K562 (cell line): ENCODE data around the gene ZNHIT1. TPM values are rescaled to one million over a fixed set of nuclear protein-coding genes. Genes with fewer than 3 reads are reported as not detected.

Experiments
- ATAC-seq: fragments of 200-7000 bp; cut with Tn5 transposase; 3 replicates; pipeline ENCODE4 v1.9.1; 2020; ENCODE audit warnings: moderate library complexity
- BruUV-seq: library from RNA; stranded (reverse); fragments of 400-500 nt; replicated peaks from 2 replicates; lab custom pipeline; 2021; lab: Mats Ljungman, UMichigan
- CTCF ChIA-PET: fragments of 300-600 bp; formaldehyde crosslinking; extraction: SDS; loops from one replicate; lab custom pipeline; 2021; ENCODE audit warnings: low intra/inter-chr PET ratio; lab: Yijun Ruan, JAX
- POLR2A ChIA-PET: fragments of 300-600, 350-650 bp; sonication (Branson Sonifier 250); formaldehyde crosslinking; extraction: SDS; loops from one replicate; lab custom pipeline; 2021; ENCODE audit warnings: antibody characterized with exemption, inconsistent platforms; lab: Yijun Ruan, JAX
- DNase-seq, 4 experiments: peaks; one replicate each; pipeline versions ENCODE4 v3.0.0 to v3.0.0-alpha.2; 2011 to 2018; ENCODE audit warnings: low spot score in 3 of 4, mixed read lengths in 3 of 4; ENCODE audit errors: extremely low read depth in 1 of 4
- FAIRE-seq: peaks from 2 replicates; lab custom pipeline; 2011; peaks lifted over from hg19 to GRCh38; lab: Jason Lieb, UNC
- H2AFZ ChIP-seq: 2 replicates; pipeline ENCODE4 v1.6.0; 2011; ENCODE audit warnings: low read depth, low read length, control low read depth, inconsistent platforms
- H3K27ac ChIP-seq: fragments of 200-600 bp; 3 replicates; pipeline ENCODE4 v1.8.0; 2011; ENCODE audit warnings: low read depth, mild to moderate bottlenecking, control low read depth, inconsistent platforms, low read length, moderate library complexity, mixed read lengths; ENCODE audit errors: extremely low read depth
- H3K27me3 ChIP-seq, 2 experiments: fragments of 300-600 bp in 1 of 2; 2 replicates in 1 of 2; 3 replicates in 1 of 2; pipeline versions ENCODE4 v1.6.0 to v1.8.0; 2011; ENCODE audit warnings: inconsistent platforms in 2 of 2, low read length in 2 of 2, mild to moderate bottlenecking in 1 of 2, mixed read lengths in 1 of 2, moderate library complexity in 1 of 2; ENCODE audit not compliant: control insufficient read depth in 2 of 2, insufficient read depth in 2 of 2
- H3K36me3 ChIP-seq: fragments of 300-600 bp; 3 replicates; pipeline ENCODE4 v1.8.0; 2011; ENCODE audit warnings: mild to moderate bottlenecking, low read length, inconsistent platforms; ENCODE audit not compliant: control insufficient read depth, insufficient read depth
- H3K4me1 ChIP-seq, 2 experiments: fragments of 200-600 bp in 1 of 2; replicated peaks in 1 of 2; 2 replicates in 1 of 2; 3 replicates in 1 of 2; pipeline versions ENCODE4 v1.5.1 to v1.8.0; 2011; ENCODE audit warnings: inconsistent platforms in 2 of 2, low read length in 2 of 2, mild to moderate bottlenecking in 1 of 2, mixed read lengths in 1 of 2, moderate library complexity in 1 of 2; ENCODE audit not compliant: control insufficient read depth in 2 of 2, insufficient read depth in 2 of 2
- H3K4me2 ChIP-seq: 2 replicates; pipeline ENCODE4 v1.6.1; 2011; ENCODE audit warnings: low read length, control low read depth, inconsistent platforms, mixed read lengths; ENCODE audit not compliant: insufficient read depth
- H3K4me3 ChIP-seq: fragments of 200-600 bp; sonication (generic), shearing (Covaris generic); 2 replicates; pipeline ENCODE4 v1.5.1; 2016; ENCODE audit warnings: control low read depth, inconsistent platforms
- H3K79me2 ChIP-seq: fragments of 200-600 bp; 3 replicates; pipeline ENCODE4 v1.8.0; 2011; ENCODE audit warnings: low read length, inconsistent platforms; ENCODE audit not compliant: control insufficient read depth, insufficient read depth
- H3K9ac ChIP-seq, 2 experiments: 2 replicates each; pipeline versions ENCODE4 v1.6.0 to v1.6.1; 2011; ENCODE audit warnings: low read depth in 2 of 2, low read length in 2 of 2, control low read depth in 1 of 2, inconsistent platforms in 1 of 2, mild to moderate bottlenecking in 1 of 2, mixed read lengths in 1 of 2; ENCODE audit not compliant: insufficient read depth in 1 of 2
- H3K9me1 ChIP-seq: one replicate; pipeline ENCODE4 v1.6.0; 2011; ENCODE audit warnings: inconsistent platforms, mild to moderate bottlenecking, low read length, moderate library complexity; ENCODE audit not compliant: control insufficient read depth, insufficient read depth
- H3K9me3 ChIP-seq: replicated peaks from 2 replicates; pipeline ENCODE4 v1.5.1; 2011; ENCODE audit warnings: low read depth, low read length, inconsistent platforms; ENCODE audit not compliant: control insufficient read depth, insufficient read depth
- H4K20me1 ChIP-seq: replicated peaks from 2 replicates; pipeline ENCODE4 v1.6.1; 2011; ENCODE audit warnings: low read length, inconsistent platforms, mixed read lengths; ENCODE audit not compliant: control insufficient read depth, insufficient read depth
- DEAF1 ChIP-seq: fragments of 450-650 bp; formaldehyde crosslinking; IDR thresholded peaks from 2 replicates; pipeline ENCODE4 v1.4.0; 2020; ENCODE audit warnings: mild to moderate bottlenecking, moderate library complexity
- ILF3 ChIP-seq: fragments of 450-650 bp; IDR thresholded peaks from 2 replicates; pipeline ENCODE4 v1.6.1; 2018; ENCODE audit warnings: antibody characterized with exemption, mild to moderate bottlenecking, moderate library complexity, borderline replicate concordance
- RBFOX2 ChIP-seq: fragments of 200-400 bp; formaldehyde crosslinking; IDR thresholded peaks from 2 replicates; pipeline ENCODE4 v1.6.1; 2017; ENCODE audit warnings: low read depth, mild to moderate bottlenecking, low read length, moderate library complexity
- SFPQ ChIP-seq: fragments of 200-400 bp; formaldehyde crosslinking; IDR thresholded peaks from 2 replicates; pipeline ENCODE4 v1.6.1; 2017; ENCODE audit warnings: mild to moderate bottlenecking, low read depth, low read length, moderate library complexity
- WGBS: fragments of 100-300 bp; shearing (Covaris generic); methylation state at CpG from one replicate; pipeline ENCODE4 v1.1.6; 2016; ENCODE audit warnings: low coverage, mixed read lengths; ENCODE audit not compliant: insufficient coverage; ENCODE audit errors: missing lambda C conversion rate; 5-methylcytosine and 5-hydroxymethylcytosine counted together
- in situ Hi-C: fragments of 300-500 bp; cut with MboI; formaldehyde crosslinking; loops from 4 replicates; pipeline ENCODE4 v1.15.0; 2018; ENCODE audit warnings: inconsistent platforms, mixed read lengths
- intact Hi-C: fragments of 100-400 bp; cut with micrococcal nuclease; formaldehyde crosslinking; loops from 2 replicates; pipeline ENCODE4 v1.14.2; 2022
- polyA plus RNA-seq, 8 experiments: library from polyadenylated mRNA; depleted of rRNA in 4 of 8; stranded (reverse) in 5 of 8; unstranded in 3 of 8; fragments of >200 nt; fragmentation: Nextera tagmentation in 2 of 8; fragmentation: Illumina TruSeq in 1 of 8; extraction: Ambion mirVana in 2 of 8; extraction: Trizol in 1 of 8; gene quantifications; 2 replicates each; pipeline versions ENCODE4 v1.2.1 to v1.2.3, GENCODE V29; 2011 to 2014; ENCODE audit warnings: inconsistent platforms in 1 of 8, missing spikeins in 1 of 8
- total RNA-seq, 7 experiments: library from RNA; depleted of rRNA in 6 of 7; stranded (reverse); fragments of >200 nt in 6 of 7; fragmentation: Illumina TruSeq in 2 of 7; extraction: Trizol in 2 of 7; gene quantifications; 2 replicates each; pipeline versions ENCODE4 v1.2.1 to v1.2.3, GENCODE V29; 2011 to 2021; ENCODE audit warnings: low replicate concordance in 1 of 7

Gene ZNHIT1
- total and polyA plus RNA-seq, 9 of the 15 experiments (the other 6 are each of a cell fraction or from before 2014, with no cell fraction given) = 6.4 to 162 (median 70.1) TPM

GRCh38 chr7:101210143-101210542 lies 7.8 kb upstream of the ZNHIT1 start (continued):
- no peak for TF ChIP-seq SFPQ
- no peak for TF ChIP-seq DEAF1

- CTCF ChIA-PET = no interaction called here
- WGBS = 96% methylated on average over 20 of the region's 24 CpGs
Observed at GRCh38 chr7:101211501-101211900, 6.5 kb upstream of the ZNHIT1 start.

More at GRCh38 chr7:101211501-101211900, 6.5 kb upstream of the ZNHIT1 start:
- Histone ChIP-seq H3K27me3 (no peaks in the 10 kb centered on the region), H3K4me2 (no peak overlapping the region), H3K4me1 (peaks cover 6 to 35% of the 10 kb centered on the region in 2 experiments), H3K9me3 (no peaks in the 10 kb centered on the region), H3K9ac (peak overlapping the region in 1 of 2 experiments; percentile 9; a peak in 2 of 4 replicates), H3K4me3 (no peak overlapping the region), H3K79me2 (peaks cover 8% of the 10 kb centered on the region), H2AFZ (no peak overlapping the region), H3K27ac (no peak overlapping the region), H3K36me3 (peaks cover 75% of the 10 kb centered on the region; the same call in 2 of the 3 replicates), H4K20me1 (no peaks in the 10 kb centered on the region), H3K9me1 (no peaks in the 10 kb centered on the region)
- POLR2A ChIA-PET = interaction anchor here (0.7 kb wide), 1 partner anchor 19 kb away, joined by 5 read pairs; no protein-coding TSS in a partner anchor
- peak; percentile 34; the same call in 1 of the 2 replicates for TF ChIP-seq RBFOX2
- TF ChIP-seq ILF3 = no peak
- ATAC-seq (no peak), FAIRE-seq (no peak), DNase-seq (no peak)
- in situ Hi-C loops (no loop called here), intact Hi-C loops (no loop called here)
- no TSS peak for BruUV-seq
